Cardiac fibroblast (primary cell): ENCODE measurements around the gene AFF1.
A peak's percentile ranks its signal among the peaks of the same experiment; 100 is the strongest.

Experiments used
- DNase-seq, 2 donors: peaks; one replicate each; pipeline versions ENCODE4 v3.0.0 to v3.0.0-alpha.2; 2010; ENCODE audit warnings: low read depth in 2 of 2
- H3K4me3 ChIP-seq, 2 donors: replicated peaks in 1 of 2; 1 replicate in 1 of 2; 2 replicates in 1 of 2; pipeline ENCODE4 v1.5.1; 2011; ENCODE audit warnings: low read depth in 2 of 2, low read length in 2 of 2, mild to moderate bottlenecking in 2 of 2, moderate library complexity in 1 of 2
- CTCF ChIP-seq: IDR thresholded peaks from one replicate; pipeline ENCODE4 v1.5.1; 2011; ENCODE audit warnings: low read depth, mild to moderate bottlenecking, low read length, inconsistent platforms

AFF1 gene

GRCh38 chr4:87174672-87175071 is 239.9 kb downstream of the AFF1 start:
- TF ChIP-seq CTCF: no peak
- H3K4me3 ChIP-seq: no peak overlapping the region

GRCh38 chr4:87179751-87180150 is 244.9 kb downstream of the AFF1 start:
- peak; percentile 29 to 37 for DNase-seq
- TF ChIP-seq CTCF: no peak
- no peak overlapping the region for H3K4me3 ChIP-seq

More at GRCh38 chr4:87174672-87175071, 239.9 kb downstream of the AFF1 start:
- no peak for DNase-seq

GRCh38 chr4:87180767-87181166 is 246.0 kb downstream of the AFF1 start:
- DNase-seq: peak; percentile 32 to 43
- TF ChIP-seq CTCF: no peak
- H3K4me3 ChIP-seq: no peak overlapping the region

GRCh38 chr4:87185146-87185870 is 250.5 kb downstream of the AFF1 start:
- no peak overlapping the region for H3K4me3 ChIP-seq
- no peak for TF ChIP-seq CTCF

GRCh38 chr4:87188048-87188447 is 253.2 kb downstream of the AFF1 start:
- no peak for TF ChIP-seq CTCF
- H3K4me3 ChIP-seq: no peak overlapping the region

More at GRCh38 chr4:87185146-87185870, 250.5 kb downstream of the AFF1 start:
- no peak for DNase-seq

GRCh38 chr4:87188932-87189331 is 254.1 kb downstream of the AFF1 start:
- no peak for DNase-seq
- H3K4me3 ChIP-seq: no peak overlapping the region
- TF ChIP-seq CTCF: no peak

More at GRCh38 chr4:87188048-87188447, 253.2 kb downstream of the AFF1 start:
- peak; percentile 8 to 29 for DNase-seq
